Measurements from ENCODE around the gene IPCEF1. TPM values are rescaled to one million over a fixed set of nuclear protein-coding genes. Genes with fewer than 3 reads are reported as not detected.

IPCEF1 gene
- total and polyA plus RNA-seq, 2 donors (not counting 1 experiment from before 2014, with no cell fraction given), result 0.03 to 0.33 TPM

DNA sequence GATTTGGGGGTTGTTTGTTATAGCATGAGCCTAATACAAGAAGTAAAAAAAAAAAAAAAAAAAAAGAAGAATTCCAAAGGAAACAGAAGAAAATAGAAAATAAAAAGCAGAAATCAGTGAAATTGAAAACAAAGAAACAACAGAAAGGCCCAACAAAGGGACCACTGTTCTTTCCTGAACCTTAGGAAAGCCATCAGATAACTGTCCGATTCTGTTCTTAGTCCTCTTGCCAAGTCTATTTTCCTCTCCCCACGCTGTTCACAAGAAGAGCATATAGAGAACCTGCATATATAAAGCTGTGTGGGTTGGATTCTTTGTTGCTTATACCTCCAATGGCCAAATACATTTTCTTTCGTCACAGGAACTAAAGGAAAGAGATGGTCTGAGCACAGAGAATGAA lies 38.0 kb upstream of the IPCEF1 start:
- no peak for DNase-seq (ENCODE audit: low read depth in 2 of 2)
- H2AFZ ChIP-seq (ENCODE audit: low read length), result no peak overlapping the region

DNA sequence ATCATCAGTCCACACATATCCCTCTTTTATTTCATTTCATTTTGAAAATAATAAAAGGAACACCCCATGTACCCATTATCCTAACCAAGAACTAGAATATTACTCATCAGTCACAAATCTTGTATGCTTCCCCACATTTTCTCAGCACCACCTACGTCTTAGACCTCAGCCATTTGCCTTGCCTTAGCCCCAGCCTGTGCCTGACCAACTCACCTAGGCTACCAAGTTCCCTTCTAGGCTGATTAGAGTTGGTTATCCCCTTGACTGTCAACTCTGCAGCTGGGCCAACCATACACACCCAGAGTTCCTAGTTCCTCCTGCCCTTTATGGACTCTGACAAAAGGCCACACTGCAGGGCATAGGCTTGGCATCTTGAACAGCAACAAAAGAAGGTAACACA lies 33.4 kb upstream of the IPCEF1 start:
- no peaks in the 10 kb centered on the region for H4K20me1 ChIP-seq (ENCODE audit: control insufficient read depth, extremely low read depth, insufficient read depth, low read length)
- no peak overlapping the region for H3K4me2 ChIP-seq (ENCODE audit: extremely low read depth, insufficient read depth, low read length)
- no peak overlapping the region for H3K4me3 ChIP-seq (replicated peaks in 1 of 4; ENCODE audit: control extremely low read depth in 1 of 4, insufficient read depth in 1 of 4, low read depth in 3 of 4, low read length in 4 of 4)
- TF ChIP-seq CTCF (conservative IDR thresholded peaks at IDR 0.05 in 1 of 2, IDR thresholded peaks at IDR 0.05 in 1 of 2; ENCODE audit: low read depth in 1 of 2, low read length in 2 of 2) (no peak), EZH2 (IDR thresholded peaks at IDR 0.05; ENCODE audit: low read length, missing control alignments) (no peak)
- H2AFZ ChIP-seq (ENCODE audit: low read length), result no peak overlapping the region
- H3K36me3 ChIP-seq (ENCODE audit: control insufficient read depth, insufficient read depth, low read length), result no peaks in the 10 kb centered on the region
- H3K79me2 ChIP-seq (ENCODE audit: control insufficient read depth, insufficient read depth, low read length), result no peaks in the 10 kb centered on the region
- DNase-seq (ENCODE audit: low read depth in 2 of 2), result no peak
- H3K27ac ChIP-seq (ENCODE audit: insufficient read depth, low read length), result no peak overlapping the region
- H3K9ac ChIP-seq (ENCODE audit: insufficient read depth, low read length), result no peak overlapping the region
- no peaks in the 10 kb centered on the region for H3K9me3 ChIP-seq (ENCODE audit: control insufficient read depth, insufficient read depth, low read depth, low read length)
- H3K27me3 ChIP-seq (ENCODE audit: control insufficient read depth, insufficient read depth, low read length), result no peaks in the 10 kb centered on the region
- peaks cover 4% of the 10 kb centered on the region for H3K4me1 ChIP-seq (ENCODE audit: control insufficient read depth, extremely low read depth, insufficient read depth, low read length)

More for the DNA sequence above, 38.0 kb upstream of the IPCEF1 start:
- Histone ChIP-seq H3K27ac (ENCODE audit: insufficient read depth, low read length) (no peak overlapping the region), H4K20me1 (ENCODE audit: control insufficient read depth, extremely low read depth, insufficient read depth, low read length) (no peaks in the 10 kb centered on the region), H3K4me3 (replicated peaks in 1 of 4; ENCODE audit: control extremely low read depth in 1 of 4, insufficient read depth in 1 of 4, low read depth in 3 of 4, low read length in 4 of 4) (no peak overlapping the region), H3K36me3 (ENCODE audit: control insufficient read depth, insufficient read depth, low read length) (no peaks in the 10 kb centered on the region), H3K9me3 (ENCODE audit: control insufficient read depth, insufficient read depth, low read depth, low read length) (no peaks in the 10 kb centered on the region), H3K4me1 (ENCODE audit: control insufficient read depth, extremely low read depth, insufficient read depth, low read length) (peaks cover 2% of the 10 kb centered on the region), H3K9ac (ENCODE audit: insufficient read depth, low read length) (no peak overlapping the region), H3K79me2 (ENCODE audit: control insufficient read depth, insufficient read depth, low read length) (no peaks in the 10 kb centered on the region), H3K4me2 (ENCODE audit: extremely low read depth, insufficient read depth, low read length) (no peak overlapping the region), H3K27me3 (ENCODE audit: control insufficient read depth, insufficient read depth, low read length) (no peaks in the 10 kb centered on the region)
- TF ChIP-seq EZH2 (IDR thresholded peaks at IDR 0.05; ENCODE audit: low read length, missing control alignments) (no peak), CTCF (conservative IDR thresholded peaks at IDR 0.05 in 1 of 2, IDR thresholded peaks at IDR 0.05 in 1 of 2; ENCODE audit: low read depth in 1 of 2, low read length in 2 of 2) (no peak)

- no peak for TF ChIP-seq EZH2 (IDR thresholded peaks at IDR 0.05; ENCODE audit: low read length, missing control alignments)
- no peak for TF ChIP-seq CTCF (conservative IDR thresholded peaks at IDR 0.05 in 1 of 2, IDR thresholded peaks at IDR 0.05 in 1 of 2; ENCODE audit: low read depth in 1 of 2, low read length in 2 of 2)
- DNase-seq (ENCODE audit: low read depth in 2 of 2), result peak in 1 of 2 donors; percentile 10
- Histone ChIP-seq H4K20me1 (ENCODE audit: control insufficient read depth, extremely low read depth, insufficient read depth, low read length) (no peaks in the 10 kb centered on the region), H3K4me1 (ENCODE audit: control insufficient read depth, extremely low read depth, insufficient read depth, low read length) (peaks cover 4% of the 10 kb centered on the region), H3K27ac (ENCODE audit: insufficient read depth, low read length) (no peak overlapping the region), H3K4me2 (ENCODE audit: extremely low read depth, insufficient read depth, low read length) (no peak overlapping the region), H3K4me3 (replicated peaks in 1 of 4; ENCODE audit: control extremely low read depth in 1 of 4, insufficient read depth in 1 of 4, low read depth in 3 of 4, low read length in 4 of 4) (no peak overlapping the region), H3K9me3 (ENCODE audit: control insufficient read depth, insufficient read depth, low read depth, low read length) (no peaks in the 10 kb centered on the region), H3K79me2 (ENCODE audit: control insufficient read depth, insufficient read depth, low read length) (no peaks in the 10 kb centered on the region), H2AFZ (ENCODE audit: low read length) (no peak overlapping the region), H3K36me3 (ENCODE audit: control insufficient read depth, insufficient read depth, low read length) (no peaks in the 10 kb centered on the region), H3K9ac (ENCODE audit: insufficient read depth, low read length) (no peak overlapping the region), H3K27me3 (ENCODE audit: control insufficient read depth, insufficient read depth, low read length) (no peaks in the 10 kb centered on the region)
Measured at GRCh38 chr6:154388803-154389202, 32.2 kb upstream of the IPCEF1 start.

All from fibroblast of lung (primary cell).